ENCODE measurements around the gene SLC15A5. TPM values are rescaled to one million over a fixed set of nuclear protein-coding genes. Genes with fewer than 3 reads are reported as not detected.

Gene SLC15A5
- total and polyA plus RNA-seq, 2 donors from 2014 or later, result not detected

DNA sequence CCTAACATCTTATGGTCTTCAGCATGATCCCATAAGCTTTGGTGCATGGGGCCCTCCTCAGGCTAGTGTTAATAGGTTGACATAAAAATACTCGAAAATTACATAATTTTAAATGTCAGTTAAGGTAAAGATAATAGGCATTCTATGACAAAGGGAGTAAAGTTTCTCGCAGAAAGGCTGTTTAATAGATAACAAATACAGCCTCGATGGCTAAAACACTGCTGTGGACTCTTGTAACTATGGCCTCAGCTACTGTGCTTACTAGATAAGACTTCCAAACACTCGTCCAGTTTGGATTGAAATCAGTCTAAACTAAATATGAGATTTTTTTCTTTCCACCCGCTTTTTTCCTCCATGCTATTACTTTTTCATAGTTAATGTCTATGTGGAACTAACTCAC lies 46.8 kb upstream of the SLC15A5 start:
- Histone ChIP-seq H3K4me1 (ENCODE audit: control insufficient read depth in 2 of 3, insufficient read depth in 2 of 3, low read depth in 1 of 3, low read length in 3 of 3) (no peaks in the 10 kb centered on the region), H3K27me3 (ENCODE audit: control insufficient read depth, insufficient read depth, low read length) (no peaks in the 10 kb centered on the region), H3K27ac (ENCODE audit: low read depth in 2 of 2, low read length in 2 of 2) (no peak overlapping the region), H3K9me3 (ENCODE audit: control insufficient read depth in 2 of 3, insufficient read depth in 1 of 3, low read length in 3 of 3) (peaks cover 0 to 6% (median 0%) of the 10 kb centered on the region in 3 donors), H3K4me3 (ENCODE audit: low read length in 3 of 3) (no peak overlapping the region), H3K9ac (ENCODE audit: low read length in 3 of 3) (no peak overlapping the region), H3K36me3 (ENCODE audit: control insufficient read depth in 2 of 3, insufficient read depth in 3 of 3, low read length in 3 of 3) (no peaks in the 10 kb centered on the region)
- FAIRE-seq (no peak), DNase-seq (no peak)
- intact Hi-C loops (cut with DNase I), result no loop called here
- TF ChIP-seq, protein P1, sequence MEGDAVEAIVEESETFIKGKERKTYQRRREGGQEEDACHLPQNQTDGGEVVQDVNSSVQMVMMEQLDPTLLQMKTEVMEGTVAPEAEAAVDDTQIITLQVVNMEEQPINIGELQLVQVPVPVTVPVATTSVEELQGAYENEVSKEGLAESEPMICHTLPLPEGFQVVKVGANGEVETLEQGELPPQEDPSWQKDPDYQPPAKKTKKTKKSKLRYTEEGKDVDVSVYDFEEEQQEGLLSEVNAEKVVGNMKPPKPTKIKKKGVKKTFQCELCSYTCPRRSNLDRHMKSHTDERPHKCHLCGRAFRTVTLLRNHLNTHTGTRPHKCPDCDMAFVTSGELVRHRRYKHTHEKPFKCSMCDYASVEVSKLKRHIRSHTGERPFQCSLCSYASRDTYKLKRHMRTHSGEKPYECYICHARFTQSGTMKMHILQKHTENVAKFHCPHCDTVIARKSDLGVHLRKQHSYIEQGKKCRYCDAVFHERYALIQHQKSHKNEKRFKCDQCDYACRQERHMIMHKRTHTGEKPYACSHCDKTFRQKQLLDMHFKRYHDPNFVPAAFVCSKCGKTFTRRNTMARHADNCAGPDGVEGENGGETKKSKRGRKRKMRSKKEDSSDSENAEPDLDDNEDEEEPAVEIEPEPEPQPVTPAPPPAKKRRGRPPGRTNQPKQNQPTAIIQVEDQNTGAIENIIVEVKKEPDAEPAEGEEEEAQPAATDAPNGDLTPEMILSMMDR (IDR thresholded peaks at IDR 0.05; ENCODE audit: borderline replicate concordance, extremely low read depth, insufficient read depth), result no peak

DNA sequence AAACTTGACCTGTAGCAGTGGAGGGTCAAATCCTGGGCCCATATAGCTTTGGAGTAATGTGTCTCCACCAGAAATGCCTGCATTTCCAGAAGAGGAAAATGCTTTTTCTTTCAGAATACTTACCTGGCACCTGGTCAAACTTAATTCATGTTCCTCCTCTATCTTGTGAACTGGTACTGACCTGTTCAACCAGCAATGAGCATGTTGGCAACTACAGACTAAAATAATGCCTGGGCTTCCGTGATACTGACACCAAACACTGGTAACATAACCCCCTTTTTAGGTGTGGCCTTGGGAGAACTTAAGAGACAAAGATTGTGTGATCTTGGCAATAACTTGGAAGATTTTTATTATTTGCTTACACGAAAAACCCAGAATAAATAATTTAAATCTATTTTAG lies 46.2 kb upstream of the SLC15A5 start:
- no peaks in the 10 kb centered on the region for H3K4me1 ChIP-seq (ENCODE audit: control insufficient read depth in 2 of 3, insufficient read depth in 2 of 3, low read depth in 1 of 3, low read length in 3 of 3)
- H3K27ac ChIP-seq (ENCODE audit: low read depth in 2 of 2, low read length in 2 of 2), result no peak overlapping the region
- no peaks in the 10 kb centered on the region for H3K27me3 ChIP-seq (ENCODE audit: control insufficient read depth, insufficient read depth, low read length)
- FAIRE-seq (no peak), DNase-seq (no peak)
- peaks cover 0 to 6% (median 0%) of the 10 kb centered on the region in 3 donors for H3K9me3 ChIP-seq (ENCODE audit: control insufficient read depth in 2 of 3, insufficient read depth in 1 of 3, low read length in 3 of 3)
- H3K36me3 ChIP-seq (ENCODE audit: control insufficient read depth in 2 of 3, insufficient read depth in 3 of 3, low read length in 3 of 3), result no peaks in the 10 kb centered on the region
- TF ChIP-seq, protein P1 (IDR thresholded peaks at IDR 0.05; ENCODE audit: borderline replicate concordance, extremely low read depth, insufficient read depth), result no peak
- intact Hi-C loops (cut with DNase I), result no loop called here
- no peak overlapping the region for H3K4me3 ChIP-seq (ENCODE audit: low read length in 3 of 3)
- H3K9ac ChIP-seq (ENCODE audit: low read length in 3 of 3), result no peak overlapping the region

- TF ChIP-seq, protein P1 (IDR thresholded peaks at IDR 0.05; ENCODE audit: borderline replicate concordance, extremely low read depth, insufficient read depth), result no peak
Measured at GRCh38 chr12:16323010-16323409, 45.5 kb upstream of the SLC15A5 start.

DNA sequence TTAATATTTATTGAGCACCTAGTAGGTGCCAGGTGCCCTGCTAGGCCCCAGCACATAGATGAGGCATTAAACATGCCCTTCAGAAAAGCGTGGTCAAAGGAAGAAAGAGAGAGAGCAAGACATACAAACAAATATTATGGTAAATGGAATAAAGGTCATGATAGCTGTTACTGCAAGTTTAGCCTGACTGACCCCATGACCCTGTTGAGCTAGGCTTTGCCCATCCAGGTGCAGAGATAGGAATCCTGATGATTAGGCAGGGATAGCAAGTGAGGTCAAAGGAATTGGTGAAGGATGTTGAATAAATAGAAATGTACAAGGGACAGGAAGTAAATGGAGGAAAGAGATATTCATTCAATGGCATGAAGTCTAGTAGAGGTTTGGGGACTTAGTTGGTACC lies 33.4 kb upstream of the SLC15A5 start:
- peaks cover 0 to 9% (median 0%) of the 10 kb centered on the region in 3 donors for H3K9me3 ChIP-seq (ENCODE audit: control insufficient read depth in 2 of 3, insufficient read depth in 1 of 3, low read length in 3 of 3)
- DNase-seq, result no peak
- intact Hi-C loops (cut with DNase I), result no loop called here
- no peak overlapping the region for H3K4me3 ChIP-seq (ENCODE audit: low read length in 3 of 3)
- no peaks in the 10 kb centered on the region for H3K27me3 ChIP-seq (ENCODE audit: control insufficient read depth, insufficient read depth, low read length)
- H3K36me3 ChIP-seq (ENCODE audit: control insufficient read depth in 2 of 3, insufficient read depth in 3 of 3, low read length in 3 of 3), result no peaks in the 10 kb centered on the region
- H3K27ac ChIP-seq (ENCODE audit: low read depth in 2 of 2, low read length in 2 of 2), result no peak overlapping the region
- no peaks in the 10 kb centered on the region for H3K4me1 ChIP-seq (ENCODE audit: control insufficient read depth in 2 of 3, insufficient read depth in 2 of 3, low read depth in 1 of 3, low read length in 3 of 3)
- no peak for FAIRE-seq
- TF ChIP-seq, protein P1 (IDR thresholded peaks at IDR 0.05; ENCODE audit: borderline replicate concordance, extremely low read depth, insufficient read depth), result no peak
- H3K9ac ChIP-seq (ENCODE audit: low read length in 3 of 3), result no peak overlapping the region

More at GRCh38 chr12:16323010-16323409, 45.5 kb upstream of the SLC15A5 start:
- no peaks in the 10 kb centered on the region for H3K27me3 ChIP-seq (ENCODE audit: control insufficient read depth, insufficient read depth, low read length)
- DNase-seq (no peak), FAIRE-seq (no peak)
- H3K27ac ChIP-seq (ENCODE audit: low read depth in 2 of 2, low read length in 2 of 2), result no peak overlapping the region
- H3K4me3 ChIP-seq (ENCODE audit: low read length in 3 of 3), result no peak overlapping the region
- no peaks in the 10 kb centered on the region for H3K36me3 ChIP-seq (ENCODE audit: control insufficient read depth in 2 of 3, insufficient read depth in 3 of 3, low read length in 3 of 3)
- no peaks in the 10 kb centered on the region for H3K4me1 ChIP-seq (ENCODE audit: control insufficient read depth in 2 of 3, insufficient read depth in 2 of 3, low read depth in 1 of 3, low read length in 3 of 3)
- H3K9ac ChIP-seq (ENCODE audit: low read length in 3 of 3), result no peak overlapping the region
- intact Hi-C loops (cut with DNase I), result no loop called here
- H3K9me3 ChIP-seq (ENCODE audit: control insufficient read depth in 2 of 3, insufficient read depth in 1 of 3, low read length in 3 of 3), result peaks cover 0 to 4% (median 0%) of the 10 kb centered on the region in 3 donors

All from kidney (tissue), 14 donors.